ENCODE data around the gene LRTM1.

LRTM1 gene

GRCh38 chr3:54940971-54941370 is 13.1 kb upstream of the LRTM1 start:
- no peaks in the 10 kb centered on the region for H3K36me3 ChIP-seq (ENCODE audit: control insufficient read depth, insufficient read depth, low read length)
- no peak overlapping the region for H3K27ac ChIP-seq (ENCODE audit: low read depth, low read length, severe bottlenecking)
- WGBS, 2 experiments (ENCODE audit: insufficient coverage in 2 of 2): 100% methylated on average over 1 of the region's 2 CpGs; no CpG with 5 or more reads in 1 of the 2 experiments
- no peaks in the 10 kb centered on the region for H3K9me3 ChIP-seq (ENCODE audit: control insufficient read depth, low read length)
- H3K4me3 ChIP-seq (ENCODE audit: extremely low read depth, insufficient read depth, low read length, poor library complexity, severe bottlenecking): no peak overlapping the region
- H3K4me1 ChIP-seq (ENCODE audit: control insufficient read depth, insufficient read depth, low read length, poor library complexity, severe bottlenecking): no peaks in the 10 kb centered on the region

GRCh38 chr3:54939557-54940300 is 11.9 kb upstream of the LRTM1 start:
- Histone ChIP-seq H3K36me3 (ENCODE audit: control insufficient read depth, insufficient read depth, low read length) (no peaks in the 10 kb centered on the region), H3K27ac (ENCODE audit: low read depth, low read length, severe bottlenecking) (no peak overlapping the region), H3K4me1 (ENCODE audit: control insufficient read depth, insufficient read depth, low read length, poor library complexity, severe bottlenecking) (no peaks in the 10 kb centered on the region), H3K9me3 (ENCODE audit: control insufficient read depth, low read length) (no peaks in the 10 kb centered on the region), H3K4me3 (ENCODE audit: extremely low read depth, insufficient read depth, low read length, poor library complexity, severe bottlenecking) (no peak overlapping the region)
- 61 to 73% methylated on average over 4 to 6 of the region's 6 CpGs for WGBS, 2 experiments (ENCODE audit: insufficient coverage in 2 of 2)

- no peak overlapping the region for H3K4me3 ChIP-seq (ENCODE audit: extremely low read depth, insufficient read depth, low read length, poor library complexity, severe bottlenecking)
- no peaks in the 10 kb centered on the region for H3K9me3 ChIP-seq (ENCODE audit: control insufficient read depth, low read length)
- no peak overlapping the region for H3K27ac ChIP-seq (ENCODE audit: low read depth, low read length, severe bottlenecking)
- no peaks in the 10 kb centered on the region for H3K36me3 ChIP-seq (ENCODE audit: control insufficient read depth, insufficient read depth, low read length)
- no peaks in the 10 kb centered on the region for H3K4me1 ChIP-seq (ENCODE audit: control insufficient read depth, insufficient read depth, low read length, poor library complexity, severe bottlenecking)
- WGBS, 2 experiments (ENCODE audit: insufficient coverage in 2 of 2): 68 to 69% methylated on average over 2 to 5 of the region's 5 CpGs
Observed at GRCh38 chr3:54936561-54936960, 8.7 kb upstream of the LRTM1 start.

- H3K27ac ChIP-seq (ENCODE audit: low read depth, low read length, severe bottlenecking): no peak overlapping the region
- H3K36me3 ChIP-seq (ENCODE audit: control insufficient read depth, insufficient read depth, low read length): no peaks in the 10 kb centered on the region
- no peaks in the 10 kb centered on the region for H3K4me1 ChIP-seq (ENCODE audit: control insufficient read depth, insufficient read depth, low read length, poor library complexity, severe bottlenecking)
- H3K9me3 ChIP-seq (ENCODE audit: control insufficient read depth, low read length): no peaks in the 10 kb centered on the region
- H3K4me3 ChIP-seq (ENCODE audit: extremely low read depth, insufficient read depth, low read length, poor library complexity, severe bottlenecking): no peak overlapping the region
- WGBS, 2 experiments (ENCODE audit: insufficient coverage in 2 of 2): 100% methylated on average over 1 of the region's 3 CpGs; no CpG with 5 or more reads in 1 of the 2 experiments
Observed at GRCh38 chr3:54935869-54936268, 8.0 kb upstream of the LRTM1 start.

GRCh38 chr3:54932606-54933005 is 4.7 kb upstream of the LRTM1 start:
- Histone ChIP-seq H3K36me3 (ENCODE audit: control insufficient read depth, insufficient read depth, low read length) (no peaks in the 10 kb centered on the region), H3K4me3 (ENCODE audit: extremely low read depth, insufficient read depth, low read length, poor library complexity, severe bottlenecking) (no peak overlapping the region), H3K9me3 (ENCODE audit: control insufficient read depth, low read length) (no peaks in the 10 kb centered on the region), H3K4me1 (ENCODE audit: control insufficient read depth, insufficient read depth, low read length, poor library complexity, severe bottlenecking) (no peaks in the 10 kb centered on the region), H3K27ac (ENCODE audit: low read depth, low read length, severe bottlenecking) (no peak overlapping the region)
- 71 to 90% methylated on average over 1 to 2 of the region's 4 CpGs for WGBS, 2 experiments (ENCODE audit: insufficient coverage in 2 of 2)

- peaks cover 3% of the 10 kb centered on the region for H3K4me1 ChIP-seq (ENCODE audit: control insufficient read depth, insufficient read depth, low read length, poor library complexity, severe bottlenecking)
- H3K9me3 ChIP-seq (ENCODE audit: control insufficient read depth, low read length): no peaks in the 10 kb centered on the region
- H3K27ac ChIP-seq (ENCODE audit: low read depth, low read length, severe bottlenecking): no peak overlapping the region
- no peaks in the 10 kb centered on the region for H3K36me3 ChIP-seq (ENCODE audit: control insufficient read depth, insufficient read depth, low read length)
- H3K4me3 ChIP-seq (ENCODE audit: extremely low read depth, insufficient read depth, low read length, poor library complexity, severe bottlenecking): no peak overlapping the region
- 83 to 92% methylated on average over 3 of the region's 4 CpGs for WGBS, 2 experiments (ENCODE audit: insufficient coverage in 2 of 2)
Observed at GRCh38 chr3:54931182-54931581, 3.3 kb upstream of the LRTM1 start.

GRCh38 chr3:54918516-54918915 is 9.3 kb downstream of the LRTM1 start:
- WGBS, 2 experiments (ENCODE audit: insufficient coverage in 2 of 2): 94 to 98% methylated on average over 11 of the region's 12 CpGs
- Histone ChIP-seq H3K36me3 (ENCODE audit: control insufficient read depth, insufficient read depth, low read length) (no peaks in the 10 kb centered on the region), H3K4me3 (ENCODE audit: extremely low read depth, insufficient read depth, low read length, poor library complexity, severe bottlenecking) (no peak overlapping the region)

GRCh38 chr3:54917862-54918261 is 10.0 kb downstream of the LRTM1 start:
- no peaks in the 10 kb centered on the region for H3K4me1 ChIP-seq (ENCODE audit: control insufficient read depth, insufficient read depth, low read length, poor library complexity, severe bottlenecking)
- H3K36me3 ChIP-seq (ENCODE audit: control insufficient read depth, insufficient read depth, low read length): no peaks in the 10 kb centered on the region
- WGBS, 2 experiments (ENCODE audit: insufficient coverage in 2 of 2): 89 to 90% methylated on average over 3 to 4 of the region's 4 CpGs
- H3K27ac ChIP-seq (ENCODE audit: low read depth, low read length, severe bottlenecking): no peak overlapping the region
- no peaks in the 10 kb centered on the region for H3K9me3 ChIP-seq (ENCODE audit: control insufficient read depth, low read length)
- H3K4me3 ChIP-seq (ENCODE audit: extremely low read depth, insufficient read depth, low read length, poor library complexity, severe bottlenecking): no peak overlapping the region

More at GRCh38 chr3:54918516-54918915, 9.3 kb downstream of the LRTM1 start:
- no peaks in the 10 kb centered on the region for H3K4me1 ChIP-seq (ENCODE audit: control insufficient read depth, insufficient read depth, low read length, poor library complexity, severe bottlenecking)
- no peaks in the 10 kb centered on the region for H3K9me3 ChIP-seq (ENCODE audit: control insufficient read depth, low read length)
- H3K27ac ChIP-seq (ENCODE audit: low read depth, low read length, severe bottlenecking): no peak overlapping the region

- Histone ChIP-seq H3K9me3 (ENCODE audit: control insufficient read depth, low read length) (no peaks in the 10 kb centered on the region), H3K4me3 (ENCODE audit: extremely low read depth, insufficient read depth, low read length, poor library complexity, severe bottlenecking) (no peak overlapping the region), H3K36me3 (ENCODE audit: control insufficient read depth, insufficient read depth, low read length) (no peaks in the 10 kb centered on the region), H3K27ac (ENCODE audit: low read depth, low read length, severe bottlenecking) (no peak overlapping the region), H3K4me1 (ENCODE audit: control insufficient read depth, insufficient read depth, low read length, poor library complexity, severe bottlenecking) (no peaks in the 10 kb centered on the region)
- 100% methylated on average over 1 of the region's 2 CpGs; no CpG with 5 or more reads in 1 of the 2 experiments for WGBS, 2 experiments (ENCODE audit: insufficient coverage in 2 of 2)
Observed at GRCh38 chr3:54917174-54917573, 10.7 kb downstream of the LRTM1 start.

GRCh38 chr3:54916732-54917131 is 11.1 kb downstream of the LRTM1 start:
- Histone ChIP-seq H3K4me3 (ENCODE audit: extremely low read depth, insufficient read depth, low read length, poor library complexity, severe bottlenecking) (no peak overlapping the region), H3K9me3 (ENCODE audit: control insufficient read depth, low read length) (peaks cover under 1% of the 10 kb centered on the region), H3K27ac (ENCODE audit: low read depth, low read length, severe bottlenecking) (no peak overlapping the region), H3K4me1 (ENCODE audit: control insufficient read depth, insufficient read depth, low read length, poor library complexity, severe bottlenecking) (no peaks in the 10 kb centered on the region), H3K36me3 (ENCODE audit: control insufficient read depth, insufficient read depth, low read length) (no peaks in the 10 kb centered on the region)

- H3K27ac ChIP-seq (ENCODE audit: low read depth, low read length, severe bottlenecking): no peak overlapping the region
- peaks cover 4% of the 10 kb centered on the region for H3K9me3 ChIP-seq (ENCODE audit: control insufficient read depth, low read length)
- H3K4me1 ChIP-seq (ENCODE audit: control insufficient read depth, insufficient read depth, low read length, poor library complexity, severe bottlenecking): no peaks in the 10 kb centered on the region
- H3K4me3 ChIP-seq (ENCODE audit: extremely low read depth, insufficient read depth, low read length, poor library complexity, severe bottlenecking): no peak overlapping the region
- no peaks in the 10 kb centered on the region for H3K36me3 ChIP-seq (ENCODE audit: control insufficient read depth, insufficient read depth, low read length)
- 91 to 94% methylated on average over 5 to 8 of the region's 8 CpGs for WGBS, 2 experiments (ENCODE audit: insufficient coverage in 2 of 2)
Observed at GRCh38 chr3:54915976-54916375, 11.9 kb downstream of the LRTM1 start.
